Activated B cell treated with CpG ODN at 0.5 μM for 24 hours (primary cell): ENCODE results near the gene PAQR4. TPM values are rescaled to one million over a fixed set of nuclear protein-coding genes. Genes with fewer than 3 reads are reported as not detected.

Experiments
- ATAC-seq: fragments of 200-7000 bp; cut with Tn5 transposase; one replicate; pipeline ENCODE4 v1.10.0; 2021; ENCODE audit warnings: low read depth, mild to moderate bottlenecking, moderate library complexity
- CTCF ChIA-PET: fragments of 350-600 bp; sonication (Branson Sonifier 250); formaldehyde crosslinking; loops from one replicate; lab custom pipeline; 2021; ENCODE audit warnings: antibody characterized with exemption; lab: Charles Lee
- POLR2A ChIA-PET: fragments of 350-600 bp; sonication (Branson Sonifier 250); formaldehyde crosslinking; loops from one replicate; lab custom pipeline; 2021; ENCODE audit warnings: antibody characterized with exemption; lab: Charles Lee
- DNase-seq: peaks from one replicate; pipeline ENCODE4 v3.0.0; 2022
- H3K27ac Mint-ChIP-seq: one replicate; pipeline ENCODE4 v1.8.0; 2020; ENCODE audit warnings: mixed read lengths
- H3K27me3 Mint-ChIP-seq: one replicate; pipeline ENCODE4 v1.8.0; 2021; ENCODE audit warnings: mixed read lengths
- H3K36me3 Mint-ChIP-seq: one replicate; pipeline ENCODE4 v1.8.0; 2021; ENCODE audit warnings: low read depth, mixed read lengths
- H3K4me1 Mint-ChIP-seq: one replicate; pipeline ENCODE4 v1.8.0; 2021; ENCODE audit warnings: mixed read lengths
- H3K4me3 Mint-ChIP-seq: one replicate; pipeline ENCODE4 v1.8.0; 2020; ENCODE audit warnings: mild to moderate bottlenecking, mixed read lengths
- H3K9me3 Mint-ChIP-seq: one replicate; pipeline ENCODE4 v1.8.0; 2020; ENCODE audit warnings: mixed read lengths
- intact Hi-C: fragments of 100-400 bp; cut with micrococcal nuclease; formaldehyde crosslinking; loops from one replicate; pipeline ENCODE4 v1.15.1; 2024
- total RNA-seq: library from RNA; stranded (reverse); gene quantifications from 2 replicates; pipeline ENCODE4 v1.2.3, GENCODE V29; 2022
- TF ChIP-seq, protein P1 (sequence below): fragments of 200-600 bp; IDR thresholded peaks from one replicate; pipeline ENCODE4 v1.8.0; 2022; ENCODE audit warnings: antibody characterized with exemption, mild to moderate bottlenecking

PAQR4 gene
- total RNA-seq, 1 donor from 2014 or later = 2.7 TPM

DNA sequence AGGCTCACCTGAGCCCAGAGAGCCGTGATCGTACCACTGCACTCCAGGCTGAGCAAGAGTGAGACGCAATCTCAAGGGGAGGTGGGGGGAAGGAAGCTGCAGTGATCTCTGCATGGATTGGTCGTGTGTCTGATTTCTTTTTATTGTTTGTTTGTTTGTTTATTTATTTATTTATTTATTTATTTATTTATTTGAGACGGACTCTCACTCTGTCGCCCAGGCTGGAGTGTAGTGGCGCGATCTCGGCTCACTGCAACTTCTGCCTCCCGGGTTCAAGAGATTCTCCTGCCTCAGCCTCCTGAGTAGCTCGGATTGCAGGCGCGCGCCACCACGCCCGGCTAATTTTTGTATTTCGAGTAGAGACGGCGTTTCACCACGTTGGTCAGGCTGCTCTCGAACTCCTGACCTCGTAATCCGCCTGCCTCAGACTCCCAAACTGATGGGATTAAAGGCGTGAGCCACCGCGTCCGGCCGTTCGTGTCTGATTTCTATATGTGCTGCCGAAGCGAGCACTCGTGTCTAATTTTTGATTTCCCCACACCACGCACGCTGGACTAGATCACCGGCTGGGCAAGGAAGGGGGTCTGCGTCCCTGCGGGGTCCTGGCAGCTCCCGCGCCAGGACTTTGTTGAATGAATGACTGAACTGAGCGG, 50.6 kb downstream of the PAQR4 start:
- Mint-ChIP-seq H3K36me3 (peaks cover 5% of the 10 kb centered on the region), H3K4me1 (peaks cover 49% of the 10 kb centered on the region), H3K27ac (peak overlapping the region; percentile 59), H3K27me3 (peaks cover 11% of the 10 kb centered on the region), H3K4me3 (peak overlapping the region; percentile 80), H3K9me3 (no peaks in the 10 kb centered on the region)
- intact Hi-C loops = loop anchor here (1.0 to 5.0 kb wide), 7 partner anchors 15 to 112 kb away; partner anchors contain the start of genes PAQR4 and ZSCAN10
- POLR2A ChIA-PET = interaction anchor here (0.6 to 1.9 kb wide), 8 partner anchors 8 to 137 kb away, joined by 3 to 9 read pairs (median 3); partner anchors contain the start of genes FLYWCH2 and ZNF213
- no peak for DNase-seq
- CTCF ChIA-PET = interaction anchor here (0.8 to 2.4 kb wide), 4 partner anchors 9 to 111 kb away, joined by 3 to 12 read pairs (median 10); no protein-coding TSS in a partner anchor
- TF ChIP-seq, protein P1, sequence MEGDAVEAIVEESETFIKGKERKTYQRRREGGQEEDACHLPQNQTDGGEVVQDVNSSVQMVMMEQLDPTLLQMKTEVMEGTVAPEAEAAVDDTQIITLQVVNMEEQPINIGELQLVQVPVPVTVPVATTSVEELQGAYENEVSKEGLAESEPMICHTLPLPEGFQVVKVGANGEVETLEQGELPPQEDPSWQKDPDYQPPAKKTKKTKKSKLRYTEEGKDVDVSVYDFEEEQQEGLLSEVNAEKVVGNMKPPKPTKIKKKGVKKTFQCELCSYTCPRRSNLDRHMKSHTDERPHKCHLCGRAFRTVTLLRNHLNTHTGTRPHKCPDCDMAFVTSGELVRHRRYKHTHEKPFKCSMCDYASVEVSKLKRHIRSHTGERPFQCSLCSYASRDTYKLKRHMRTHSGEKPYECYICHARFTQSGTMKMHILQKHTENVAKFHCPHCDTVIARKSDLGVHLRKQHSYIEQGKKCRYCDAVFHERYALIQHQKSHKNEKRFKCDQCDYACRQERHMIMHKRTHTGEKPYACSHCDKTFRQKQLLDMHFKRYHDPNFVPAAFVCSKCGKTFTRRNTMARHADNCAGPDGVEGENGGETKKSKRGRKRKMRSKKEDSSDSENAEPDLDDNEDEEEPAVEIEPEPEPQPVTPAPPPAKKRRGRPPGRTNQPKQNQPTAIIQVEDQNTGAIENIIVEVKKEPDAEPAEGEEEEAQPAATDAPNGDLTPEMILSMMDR = no peak
- ATAC-seq = no peak

DNA sequence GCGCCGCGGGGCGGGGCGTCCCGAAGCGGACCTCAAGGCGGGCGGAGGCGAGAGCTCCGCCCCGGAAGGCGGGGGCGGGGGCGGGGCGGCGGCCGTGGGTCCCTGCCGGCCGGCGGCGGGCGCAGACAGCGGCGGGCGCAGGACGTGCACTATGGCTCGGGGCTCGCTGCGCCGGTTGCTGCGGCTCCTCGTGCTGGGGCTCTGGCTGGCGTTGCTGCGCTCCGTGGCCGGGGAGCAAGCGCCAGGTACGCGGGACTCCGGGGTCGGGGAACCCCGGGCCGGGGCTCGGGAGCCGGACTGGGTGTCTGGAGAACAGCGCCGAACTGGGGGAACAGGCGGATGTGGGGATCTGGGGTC, 51.1 kb downstream of the PAQR4 start, which contains the start of gene TNFRSF12A:
Gene TNFRSF12A, plus strand, starts transcription at position 122 of the 357 bp plus-strand sequence. Its CDS starts 30 bp downstream, at position 152.
- Mint-ChIP-seq H3K27ac (peak within 1 kb of the TSS; percentile 99), H3K27me3 (peaks cover 6% of the 10 kb centered on the region), H3K36me3 (peaks cover 5% of the 10 kb centered on the region), H3K9me3 (no peaks in the 10 kb centered on the region), H3K4me3 (peak within 1 kb of the TSS; percentile 92), H3K4me1 (peaks cover 49% of the 10 kb centered on the region)
- DNase-seq = peak; percentile 71
- TF ChIP-seq, protein P1 = no peak
- CTCF ChIA-PET = interaction anchor here (1.8 to 2.4 kb wide), 3 partner anchors 8 to 16 kb away, joined by 9 to 12 read pairs (median 11); no protein-coding TSS in a partner anchor
- peak; percentile 23 for ATAC-seq
- intact Hi-C loops = loop anchor here (1.0 to 5.0 kb wide), 7 partner anchors 16 to 113 kb away; partner anchors contain the start of genes PAQR4 and ZSCAN10
- POLR2A ChIA-PET = interaction anchor here (0.7 to 1.9 kb wide), 8 partner anchors 8 to 137 kb away, joined by 3 to 9 read pairs (median 4); partner anchors contain the start of genes FLYWCH2 and ZNF213

DNA sequence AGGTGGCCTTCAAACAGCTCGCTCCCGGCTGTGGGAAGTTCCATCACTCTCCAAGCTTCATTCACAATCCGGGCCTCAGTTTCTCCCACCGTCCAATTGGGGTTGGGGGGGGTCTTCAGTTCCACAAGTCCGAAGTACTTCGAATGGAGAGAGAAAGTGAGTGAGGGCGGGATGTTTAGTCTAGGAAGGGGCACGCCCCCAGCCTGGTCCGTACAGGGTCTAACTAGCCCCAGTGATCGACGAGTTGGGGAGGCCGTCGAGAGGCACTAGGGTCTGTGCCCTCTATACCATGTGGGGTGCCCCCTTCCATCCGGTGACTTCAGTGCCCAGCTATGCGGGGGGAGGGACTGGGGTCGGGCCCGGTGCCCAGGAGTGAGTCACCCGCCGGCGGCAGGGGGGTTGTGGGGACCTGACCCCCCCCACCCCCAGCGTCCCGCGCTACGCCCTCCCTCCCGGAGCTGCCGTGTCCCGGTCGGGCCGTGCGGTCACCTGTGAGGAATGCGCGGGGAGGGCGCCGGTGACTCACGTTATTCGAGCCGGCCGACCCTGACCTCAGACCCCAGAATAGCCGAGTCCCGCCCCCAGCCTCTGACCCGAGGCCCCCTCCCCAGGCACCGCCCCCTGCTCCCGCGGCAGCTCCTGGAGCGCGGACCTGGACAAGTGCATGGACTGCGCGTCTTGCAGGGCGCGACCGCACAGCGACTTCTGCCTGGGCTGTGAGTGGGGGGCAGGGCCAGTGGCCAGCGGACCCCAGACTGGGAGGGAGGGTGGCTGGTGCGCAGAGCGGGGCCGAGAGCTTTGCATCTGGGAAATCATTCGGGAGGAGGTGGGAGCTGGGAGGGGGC, 51.7 kb downstream of the PAQR4 start:
- H3K4me1 Mint-ChIP-seq = peaks cover 49% of the 10 kb centered on the region

DNA sequence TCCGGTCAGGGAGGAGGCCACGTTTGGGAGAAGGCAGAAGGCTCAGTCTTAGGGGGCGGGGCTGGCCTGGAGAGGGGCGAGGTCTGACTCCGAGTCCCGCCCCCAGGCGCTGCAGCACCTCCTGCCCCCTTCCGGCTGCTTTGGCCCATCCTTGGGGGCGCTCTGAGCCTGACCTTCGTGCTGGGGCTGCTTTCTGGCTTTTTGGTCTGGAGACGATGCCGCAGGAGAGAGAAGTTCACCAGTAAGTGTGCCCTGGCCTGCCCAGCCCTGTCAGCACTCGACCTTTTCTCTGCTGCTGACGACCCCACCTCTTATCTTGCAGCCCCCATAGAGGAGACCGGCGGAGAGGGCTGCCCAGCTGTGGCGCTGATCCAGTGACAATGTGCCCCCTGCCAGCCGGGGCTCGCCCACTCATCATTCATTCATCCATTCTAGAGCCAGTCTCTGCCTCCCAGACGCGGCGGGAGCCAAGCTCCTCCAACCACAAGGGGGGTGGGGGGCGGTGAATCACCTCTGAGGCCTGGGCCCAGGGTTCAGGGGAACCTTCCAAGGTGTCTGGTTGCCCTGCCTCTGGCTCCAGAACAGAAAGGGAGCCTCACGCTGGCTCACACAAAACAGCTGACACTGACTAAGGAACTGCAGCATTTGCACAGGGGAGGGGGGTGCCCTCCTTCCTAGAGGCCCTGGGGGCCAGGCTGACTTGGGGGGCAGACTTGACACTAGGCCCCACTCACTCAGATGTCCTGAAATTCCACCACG, 52.5 kb downstream of the PAQR4 start:
- H3K4me3 Mint-ChIP-seq = peak overlapping the region; percentile 92
- no peaks in the 10 kb centered on the region for H3K9me3 Mint-ChIP-seq
- ChIA-PET POLR2A (interaction anchor here (0.6 to 3.9 kb wide), 5 partner anchors 10 to 1355 kb away, joined by 5 to 40 read pairs (median 8); no protein-coding TSS in a partner anchor), CTCF (interaction anchor here (1.1 to 2.1 kb wide), 7 partner anchors 10 to 108 kb away, joined by 3 to 11 read pairs (median 5); no protein-coding TSS in a partner anchor)
- peak overlapping the region; percentile 99 for H3K27ac Mint-ChIP-seq
- TF ChIP-seq, protein P1 = no peak
- peaks cover 13% of the 10 kb centered on the region for H3K36me3 Mint-ChIP-seq
- DNase-seq (peak; percentile 72), ATAC-seq (peak; percentile 27)
- intact Hi-C loops = loop anchor here (2.0 to 5.0 kb wide), 5 partner anchors 39 to 114 kb away; partner anchors contain the start of genes PAQR4 and ZSCAN10
- H3K4me1 Mint-ChIP-seq = peaks cover 49% of the 10 kb centered on the region
- H3K27me3 Mint-ChIP-seq = peaks cover 4% of the 10 kb centered on the region

More for the DNA sequence above, 51.7 kb downstream of the PAQR4 start:
- intact Hi-C loops = loop anchor here (1.0 to 5.0 kb wide), 7 partner anchors 17 to 114 kb away; partner anchors contain the start of genes PAQR4 and ZSCAN10
- no peak for ATAC-seq
- CTCF ChIA-PET = interaction anchor here (1.1 to 2.4 kb wide), 4 partner anchors 8 to 37 kb away, joined by 3 to 12 read pairs (median 10); no protein-coding TSS in a partner anchor
- DNase-seq = peak; percentile 38
- POLR2A ChIA-PET = interaction anchor here (0.6 to 3.9 kb wide), 10 partner anchors 7 to 1354 kb away, joined by 3 to 40 read pairs (median 5); partner anchors contain the start of genes FLYWCH2 and ZNF213
- TF ChIP-seq, protein P1 = no peak
- H3K36me3 Mint-ChIP-seq = peaks cover 5% of the 10 kb centered on the region
- H3K4me3 Mint-ChIP-seq = peak overlapping the region; percentile 92
- H3K27ac Mint-ChIP-seq = peak overlapping the region; percentile 99
- H3K9me3 Mint-ChIP-seq = no peaks in the 10 kb centered on the region
- H3K27me3 Mint-ChIP-seq = peaks cover 6% of the 10 kb centered on the region
